ENCODE results near the gene PITPNC1. TPM values are rescaled to one million over a fixed set of nuclear protein-coding genes. Genes with fewer than 3 reads are reported as not detected.
"Not testable (repeated sequence)": the region's sequence is repeated elsewhere in the genome, so short reads cannot be mapped to it uniquely, and the experiment has no call there.

The PITPNC1 gene
- total RNA-seq, 1 experiment from 2014 or later, result 37.5 TPM

DNA sequence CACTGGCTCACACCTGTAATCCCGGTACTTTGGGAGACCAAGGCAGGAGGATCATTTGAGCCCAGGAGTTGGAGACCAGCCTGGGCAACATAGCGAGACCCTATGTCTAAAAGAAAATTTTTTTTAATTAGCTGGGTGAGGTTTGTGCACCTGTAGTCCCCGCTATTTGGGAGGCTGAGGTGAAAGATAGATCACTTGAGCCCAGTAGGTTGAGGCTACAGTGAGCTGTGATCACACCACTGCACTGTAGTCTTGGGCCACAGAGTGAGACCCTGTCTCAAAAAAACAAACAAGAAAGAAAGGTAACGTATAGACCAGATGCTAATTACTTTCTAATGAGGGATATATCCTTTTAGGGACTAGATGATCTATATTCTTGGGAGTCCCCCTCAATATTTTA is 348.7 kb downstream of the PITPNC1 start:
- Histone ChIP-seq H2AFZ (ENCODE audit: low read length) (no peak overlapping the region), H4K91ac (ENCODE audit: insufficient read length, low read depth, low read length) (no peak overlapping the region), H4K8ac (replicated peaks; ENCODE audit: insufficient read length, low read depth, low read length) (no peak overlapping the region), H3K79me2 (ENCODE audit: insufficient read depth, low read length) (no peaks in the 10 kb centered on the region; the same call in 1 of the 2 replicates), H3K14ac (ENCODE audit: insufficient read depth, low read length) (no peak overlapping the region), H3K4me1 (ENCODE audit: insufficient read depth, low read length) (no peaks in the 10 kb centered on the region), H4K20me1 (ENCODE audit: control insufficient read depth, insufficient read depth, insufficient read length) (no peaks in the 10 kb centered on the region), H3K4me2 (ENCODE audit: insufficient read depth, insufficient read length, low read length) (no peak overlapping the region), H4K5ac (ENCODE audit: insufficient read length, low read depth, low read length) (no peak overlapping the region), H2BK12ac (ENCODE audit: insufficient read length, low read depth, low read length) (no peak overlapping the region), H3K23me2 (ENCODE audit: insufficient read length, low read depth, low read length, poor library complexity, severe bottlenecking) (no peaks in the 10 kb centered on the region), H2BK5ac (ENCODE audit: insufficient read length, low read length) (no peak overlapping the region), H3K18ac (ENCODE audit: insufficient read length, low read depth, low read length) (no peak overlapping the region), H3K4ac (ENCODE audit: low read depth, low read length) (no peak overlapping the region), H3K9ac (ENCODE audit: extremely low read depth, insufficient read length, low read length) (no peak overlapping the region), H3T11ph (ENCODE audit: low read length) (no peak overlapping the region), H2BK120ac (ENCODE audit: low read depth, low read length, poor library complexity, severe bottlenecking) (no peak overlapping the region), H2BK15ac (ENCODE audit: low read depth, low read length) (no peak overlapping the region), H3K27ac (ENCODE audit: insufficient read length, low read depth, low read length) (no peak overlapping the region), H2BK20ac (ENCODE audit: low read depth, low read length, poor library complexity, severe bottlenecking) (no peak overlapping the region), H3K9me3 (ENCODE audit: control insufficient read depth, low read depth, low read length) (no peaks in the 10 kb centered on the region), H3K56ac (ENCODE audit: insufficient read length, low read depth, low read length) (no peak overlapping the region), H3K23ac (ENCODE audit: insufficient read length, low read depth, low read length) (no peak overlapping the region), H2AK5ac (ENCODE audit: insufficient read length, low read length) (no peak overlapping the region), H3K79me1 (ENCODE audit: insufficient read depth, low read depth, low read length, poor library complexity, severe bottlenecking) (no peaks in the 10 kb centered on the region), H3K27me3 (ENCODE audit: insufficient read depth, low read length) (no peaks in the 10 kb centered on the region)
- peaks cover 76 to 98% (median 95%) of the 10 kb centered on the region in 3 experiments for H3K36me3 Mint-ChIP-seq (ENCODE audit: insufficient read depth in 1 of 3, low read depth in 3 of 3)
- no peaks in the 10 kb centered on the region for H3K4me1 Mint-ChIP-seq
- WGBS (ENCODE audit: extremely low coverage, insufficient read length, low lambda C conversion rate), result no CpG with 5 or more reads among the region's 4 CpGs
- H3K27ac Mint-ChIP-seq, result no peak overlapping the region; a peak in 1 of 7 replicates
- H3K27me3 Mint-ChIP-seq (ENCODE audit: low read depth), result no peaks in the 10 kb centered on the region
- no peak for DNase-seq
- no peak overlapping the region for H3K4me3 Mint-ChIP-seq
- H3K9me3 Mint-ChIP-seq, result peaks cover 4 to 7% of the 10 kb centered on the region in 2 experiments; a peak in 3 of 5 replicates
- TF ChIP-seq, protein P1, sequence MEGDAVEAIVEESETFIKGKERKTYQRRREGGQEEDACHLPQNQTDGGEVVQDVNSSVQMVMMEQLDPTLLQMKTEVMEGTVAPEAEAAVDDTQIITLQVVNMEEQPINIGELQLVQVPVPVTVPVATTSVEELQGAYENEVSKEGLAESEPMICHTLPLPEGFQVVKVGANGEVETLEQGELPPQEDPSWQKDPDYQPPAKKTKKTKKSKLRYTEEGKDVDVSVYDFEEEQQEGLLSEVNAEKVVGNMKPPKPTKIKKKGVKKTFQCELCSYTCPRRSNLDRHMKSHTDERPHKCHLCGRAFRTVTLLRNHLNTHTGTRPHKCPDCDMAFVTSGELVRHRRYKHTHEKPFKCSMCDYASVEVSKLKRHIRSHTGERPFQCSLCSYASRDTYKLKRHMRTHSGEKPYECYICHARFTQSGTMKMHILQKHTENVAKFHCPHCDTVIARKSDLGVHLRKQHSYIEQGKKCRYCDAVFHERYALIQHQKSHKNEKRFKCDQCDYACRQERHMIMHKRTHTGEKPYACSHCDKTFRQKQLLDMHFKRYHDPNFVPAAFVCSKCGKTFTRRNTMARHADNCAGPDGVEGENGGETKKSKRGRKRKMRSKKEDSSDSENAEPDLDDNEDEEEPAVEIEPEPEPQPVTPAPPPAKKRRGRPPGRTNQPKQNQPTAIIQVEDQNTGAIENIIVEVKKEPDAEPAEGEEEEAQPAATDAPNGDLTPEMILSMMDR (conservative IDR thresholded peaks at IDR 0.05), result no peak

- H4K8ac ChIP-seq (replicated peaks; ENCODE audit: insufficient read length, low read depth, low read length); DNase-seq; H3K56ac ChIP-seq (ENCODE audit: insufficient read length, low read depth, low read length); H2BK12ac ChIP-seq (ENCODE audit: insufficient read length, low read depth, low read length); H3K27me3 Mint-ChIP-seq (ENCODE audit: low read depth); H3K4ac ChIP-seq (ENCODE audit: low read depth, low read length); H4K5ac ChIP-seq (ENCODE audit: insufficient read length, low read depth, low read length); H3K27ac ChIP-seq (ENCODE audit: insufficient read length, low read depth, low read length); H3K23me2 ChIP-seq (ENCODE audit: insufficient read length, low read depth, low read length, poor library complexity, severe bottlenecking); H3K4me2 ChIP-seq (ENCODE audit: insufficient read depth, insufficient read length, low read length); H2BK15ac ChIP-seq (ENCODE audit: low read depth, low read length); H3K23ac ChIP-seq (ENCODE audit: insufficient read length, low read depth, low read length); H2AK5ac ChIP-seq (ENCODE audit: insufficient read length, low read length); H3K9ac ChIP-seq (ENCODE audit: extremely low read depth, insufficient read length, low read length); H3K27me3 ChIP-seq (ENCODE audit: insufficient read depth, low read length); H3K9me3 ChIP-seq (ENCODE audit: control insufficient read depth, low read depth, low read length); H3T11ph ChIP-seq (ENCODE audit: low read length); H3K18ac ChIP-seq (ENCODE audit: insufficient read length, low read depth, low read length); H3K4me1 Mint-ChIP-seq; H3K4me1 ChIP-seq (ENCODE audit: insufficient read depth, low read length); H2BK20ac ChIP-seq (ENCODE audit: low read depth, low read length, poor library complexity, severe bottlenecking); H3K79me1 ChIP-seq (ENCODE audit: insufficient read depth, low read depth, low read length, poor library complexity, severe bottlenecking); H2AFZ ChIP-seq (ENCODE audit: low read length); H4K91ac ChIP-seq (ENCODE audit: insufficient read length, low read depth, low read length); H3K14ac ChIP-seq (ENCODE audit: insufficient read depth, low read length); H3K9me3 Mint-ChIP-seq; H4K20me1 ChIP-seq (ENCODE audit: control insufficient read depth, insufficient read depth, insufficient read length); H2BK5ac ChIP-seq (ENCODE audit: insufficient read length, low read length); H2BK120ac ChIP-seq (ENCODE audit: low read depth, low read length, poor library complexity, severe bottlenecking); H3K79me2 ChIP-seq (ENCODE audit: insufficient read depth, low read length): not testable (repeated sequence)
- Mint-ChIP-seq H3K4me3 (peak overlapping the region in 1 of 2 experiments; percentile 45; a peak in 1 of 5 replicates), H3K36me3 (ENCODE audit: insufficient read depth in 1 of 3, low read depth in 3 of 3) (peaks cover 73 to 95% (median 89%) of the 10 kb centered on the region in 3 experiments), H3K27ac (peak overlapping the region; percentile 24 to 66 (median 49); a peak in 5 of 7 replicates)
- no CpG with 5 or more reads among the region's 15 CpGs for WGBS (ENCODE audit: extremely low coverage, insufficient read length, low lambda C conversion rate)
These were observed 350.3 kb downstream of the PITPNC1 start for GRCh38 chr17:67727152-67728039.

Data from H9 (cell line).